ENCODE data around the gene OSGEP.

OSGEP gene

GRCh38 chr14:20429801-20430669 is 24.6 kb downstream of the OSGEP start:
- TF ChIP-seq NFIC (IDR thresholded peaks at IDR 0.05), result peak; percentile 48; the same call in 1 of the 2 replicates
- TF ChIP-seq REST (IDR thresholded peaks at IDR 0.05; ENCODE audit: low read depth), result no peak
- no peak for TF ChIP-seq YY1 (IDR thresholded peaks at IDR 0.05; ENCODE audit: low read depth)

- TF ChIP-seq MAX (IDR thresholded peaks at IDR 0.05), result no peak
- no peak for TF ChIP-seq ZBTB7A (IDR thresholded peaks at IDR 0.05; ENCODE audit: low read depth)
- TF ChIP-seq USF1 (IDR thresholded peaks at IDR 0.05), result no peak
- no peak for TF ChIP-seq TAF1 (IDR thresholded peaks at IDR 0.05; ENCODE audit: low read depth)
- no peak for TF ChIP-seq RAD21 (IDR thresholded peaks at IDR 0.05; ENCODE audit: low read depth)
- no peak for TF ChIP-seq NFIC (IDR thresholded peaks at IDR 0.05)
- TF ChIP-seq TCF12 (IDR thresholded peaks at IDR 0.05; ENCODE audit: low read depth), result no peak
- TF ChIP-seq CEBPB (IDR thresholded peaks at IDR 0.05), result no peak
- TF ChIP-seq EGR1 (IDR thresholded peaks at IDR 0.05), result no peak
- TF ChIP-seq REST (IDR thresholded peaks at IDR 0.05; ENCODE audit: low read depth), result no peak
Measured at GRCh38 chr14:20428802-20429201, 25.8 kb downstream of the OSGEP start.

- TF ChIP-seq RAD21 (IDR thresholded peaks at IDR 0.05; ENCODE audit: low read depth) (no peak), TCF12 (IDR thresholded peaks at IDR 0.05; ENCODE audit: low read depth) (no peak), REST (IDR thresholded peaks at IDR 0.05; ENCODE audit: low read depth) (no peak), NFIC (IDR thresholded peaks at IDR 0.05) (no peak), CREB1 (IDR thresholded peaks at IDR 0.05; ENCODE audit: low read depth) (no peak), FOXM1 (IDR thresholded peaks at IDR 0.05; ENCODE audit: borderline replicate concordance, low read depth) (no peak), EGR1 (IDR thresholded peaks at IDR 0.05) (no peak), TAF1 (IDR thresholded peaks at IDR 0.05; ENCODE audit: low read depth) (no peak), YY1 (IDR thresholded peaks at IDR 0.05; ENCODE audit: low read depth) (no peak), MAX (IDR thresholded peaks at IDR 0.05) (no peak), EP300 (IDR thresholded peaks at IDR 0.05; ENCODE audit: borderline replicate concordance) (no peak), TEAD4 (IDR thresholded peaks at IDR 0.05) (no peak), ZBTB7A (IDR thresholded peaks at IDR 0.05; ENCODE audit: low read depth) (no peak), CEBPB (IDR thresholded peaks at IDR 0.05) (no peak), USF1 (IDR thresholded peaks at IDR 0.05) (no peak)
Measured at GRCh38 chr14:20428010-20428365, 26.6 kb downstream of the OSGEP start.

GRCh38 chr14:20427231-20428009 is 27.2 kb downstream of the OSGEP start:
- no peak for TF ChIP-seq USF1 (IDR thresholded peaks at IDR 0.05)
- no peak for TF ChIP-seq CREB1 (IDR thresholded peaks at IDR 0.05; ENCODE audit: low read depth)
- no peak for TF ChIP-seq EP300 (IDR thresholded peaks at IDR 0.05; ENCODE audit: borderline replicate concordance)
- no peak for TF ChIP-seq FOXM1 (IDR thresholded peaks at IDR 0.05; ENCODE audit: borderline replicate concordance, low read depth)
- no peak for TF ChIP-seq EGR1 (IDR thresholded peaks at IDR 0.05)
- TF ChIP-seq RAD21 (IDR thresholded peaks at IDR 0.05; ENCODE audit: low read depth), result no peak
- TF ChIP-seq TAF1 (IDR thresholded peaks at IDR 0.05; ENCODE audit: low read depth), result no peak
- no peak for TF ChIP-seq MAX (IDR thresholded peaks at IDR 0.05)
